GM19395 (cell line): Measurements from ENCODE around the gene KCNK5.

Source experiments
- ATAC-seq: cut with Tn5 transposase; IDR thresholded peaks from one replicate; pipeline ENCODE4 v1.9.1; 2021; ENCODE audit warnings: mild to moderate bottlenecking, moderate library complexity; ENCODE audit not compliant: unreplicated experiment

KCNK5 gene

DNA sequence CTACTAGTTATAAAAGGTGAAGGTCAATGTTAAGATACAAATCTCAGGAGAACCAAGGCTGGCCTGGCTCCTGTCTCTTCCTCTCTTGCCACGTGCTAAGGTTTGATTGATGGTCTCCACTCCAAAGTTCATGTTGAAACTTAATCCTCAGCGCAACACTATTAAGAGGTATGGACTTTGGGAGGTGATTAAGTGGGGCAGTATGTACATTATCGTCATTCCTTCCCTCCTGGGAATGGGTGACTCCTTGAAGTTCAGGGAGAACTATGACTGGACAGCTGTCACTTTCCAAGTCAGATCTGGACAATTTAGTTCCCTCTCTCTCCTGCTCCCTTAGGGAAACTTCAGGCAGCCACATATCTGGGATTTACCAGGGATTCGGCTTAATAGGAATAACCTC, 50.5 kb downstream of the KCNK5 start:
- ATAC-seq, result no peak

DNA sequence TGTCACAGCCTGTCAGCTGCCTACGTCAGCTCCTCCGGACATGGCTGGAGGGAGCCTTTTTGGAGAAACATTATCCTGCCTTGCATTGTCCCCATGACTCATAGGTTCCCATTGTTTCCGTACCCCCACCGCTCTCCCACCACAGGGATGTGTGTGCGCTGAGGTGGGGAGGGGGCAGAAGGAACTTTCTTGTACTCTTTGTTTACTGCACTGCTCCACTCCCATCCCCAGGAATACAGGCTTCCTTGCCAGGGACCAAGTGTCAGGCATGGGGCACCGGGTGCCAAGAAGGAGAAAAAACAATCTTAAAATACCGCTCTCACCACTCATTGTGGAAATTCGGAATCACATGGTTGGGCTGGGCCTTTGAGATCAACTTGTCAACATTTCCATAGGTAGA, 51.0 kb downstream of the KCNK5 start:
- no peak for ATAC-seq

DNA sequence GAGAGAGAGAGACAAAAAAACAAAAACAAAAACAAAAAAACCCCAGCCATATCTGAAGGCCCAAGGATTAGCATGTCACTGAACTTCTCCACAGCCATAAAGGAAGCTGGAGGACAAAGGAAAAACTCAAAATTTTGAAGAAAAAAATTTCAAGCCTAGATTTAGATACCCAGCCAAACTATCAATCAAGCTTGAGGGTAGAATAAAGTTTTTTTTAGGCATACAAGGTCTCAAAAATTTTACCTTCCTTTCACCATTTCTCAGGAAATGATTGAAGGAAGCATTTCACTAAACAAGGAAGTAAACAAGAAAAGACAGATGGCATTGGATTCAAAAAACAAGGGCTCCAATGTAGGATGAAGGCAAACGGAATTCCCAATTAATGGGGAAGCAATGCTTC, 52.1 kb downstream of the KCNK5 start:
- no peak for ATAC-seq

DNA sequence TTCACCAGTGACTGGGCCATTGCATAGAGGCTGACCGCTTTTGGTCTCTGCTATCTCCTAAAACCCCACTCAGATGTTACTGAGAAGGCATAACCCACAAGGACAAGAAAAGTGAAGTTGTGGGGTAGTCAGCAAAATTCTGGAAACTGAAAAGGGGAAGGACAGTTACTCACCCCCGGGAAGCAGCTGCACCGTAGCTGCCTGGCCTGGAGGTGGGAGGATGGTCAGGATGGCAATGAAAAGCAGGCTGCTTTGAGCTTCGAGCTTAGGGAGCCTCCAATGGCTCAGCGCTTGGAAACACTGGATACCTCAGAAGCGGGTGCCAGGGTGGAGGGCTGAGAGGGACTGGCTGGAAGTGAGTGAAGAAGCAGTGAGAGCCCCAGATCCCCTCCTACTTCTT, 56.0 kb downstream of the KCNK5 start:
- no peak for ATAC-seq

DNA sequence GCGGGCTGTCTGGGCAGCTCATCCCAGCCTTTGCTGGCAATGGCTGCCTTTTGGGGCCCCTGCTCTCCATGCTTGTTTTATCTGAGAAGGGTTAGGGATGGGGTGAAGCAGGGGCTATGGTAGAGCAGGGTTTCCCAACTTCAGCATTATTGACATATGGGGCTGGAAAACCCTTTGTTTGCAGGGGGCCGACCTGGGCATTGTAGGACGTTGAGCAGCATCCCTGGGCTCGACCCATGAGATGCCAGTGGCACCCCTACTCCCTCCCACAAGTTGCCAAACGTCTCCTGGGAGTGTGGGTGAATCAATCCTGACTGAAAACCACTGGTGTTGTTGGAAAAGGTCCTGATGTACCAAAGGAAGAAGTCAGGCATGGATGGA, 56.9 kb downstream of the KCNK5 start:
- ATAC-seq, result no peak

DNA sequence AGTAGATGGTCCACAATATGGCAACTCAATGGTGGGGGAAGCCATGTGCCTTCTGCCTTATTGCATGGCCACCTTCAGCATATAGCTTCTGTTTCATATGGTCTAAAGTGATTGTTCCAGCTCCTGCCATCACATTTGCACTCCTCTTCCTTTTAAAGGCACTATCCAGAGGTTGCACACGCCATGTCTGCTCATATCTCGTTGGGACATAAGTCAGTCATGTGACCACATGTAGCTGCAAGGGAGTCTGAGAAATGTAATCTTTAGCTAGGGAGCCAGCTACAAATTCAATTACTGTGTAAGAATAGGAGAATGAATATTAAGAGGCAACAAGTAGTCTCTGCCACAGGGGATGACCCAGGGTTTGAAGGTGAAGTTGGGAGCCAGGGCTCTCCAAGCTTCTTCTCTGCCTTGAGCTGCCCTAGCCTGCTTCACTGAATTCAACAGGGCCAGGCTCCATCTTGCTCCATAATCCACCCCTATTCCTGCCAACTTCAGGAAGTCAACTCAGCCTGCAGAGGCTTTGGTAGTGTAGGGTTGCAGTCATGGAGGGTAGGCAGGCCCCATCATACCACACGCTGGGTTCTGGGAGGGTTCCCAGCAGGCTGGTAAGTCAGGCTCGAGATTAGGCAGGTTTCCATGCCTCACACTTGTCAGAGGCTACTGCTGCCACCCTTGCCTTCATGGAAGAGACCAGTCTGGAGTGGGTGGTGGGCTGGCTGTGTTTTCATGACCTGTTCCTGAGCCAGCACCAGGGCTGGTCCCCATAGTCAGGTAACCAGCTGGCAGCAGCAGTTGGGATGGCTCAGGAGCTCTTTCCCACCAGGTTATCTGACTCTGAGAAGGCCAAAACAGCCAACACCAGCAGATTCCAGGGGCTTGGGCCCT, 57.5 kb downstream of the KCNK5 start:
- ATAC-seq, result no peak

DNA sequence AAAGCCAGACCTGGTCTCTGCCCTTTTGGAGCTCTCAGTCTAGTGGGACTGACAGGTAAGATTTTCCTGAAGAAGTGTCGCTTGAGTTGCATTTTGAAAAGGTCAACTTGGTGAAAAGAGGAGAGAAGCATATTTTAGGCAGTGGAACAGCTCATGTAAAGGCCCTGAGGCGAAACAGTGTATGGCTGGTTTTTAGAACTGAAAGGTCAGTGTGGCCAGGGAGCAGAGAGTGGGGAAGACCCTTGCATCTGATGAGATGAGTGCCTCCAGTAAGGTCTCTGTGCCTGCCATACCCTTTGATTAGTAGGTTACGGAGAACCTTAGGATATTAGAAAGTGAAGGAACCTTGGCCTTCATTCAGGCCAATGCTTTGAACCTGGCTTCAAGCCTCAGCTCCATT, 58.4 kb downstream of the KCNK5 start:
- ATAC-seq, result no peak

DNA sequence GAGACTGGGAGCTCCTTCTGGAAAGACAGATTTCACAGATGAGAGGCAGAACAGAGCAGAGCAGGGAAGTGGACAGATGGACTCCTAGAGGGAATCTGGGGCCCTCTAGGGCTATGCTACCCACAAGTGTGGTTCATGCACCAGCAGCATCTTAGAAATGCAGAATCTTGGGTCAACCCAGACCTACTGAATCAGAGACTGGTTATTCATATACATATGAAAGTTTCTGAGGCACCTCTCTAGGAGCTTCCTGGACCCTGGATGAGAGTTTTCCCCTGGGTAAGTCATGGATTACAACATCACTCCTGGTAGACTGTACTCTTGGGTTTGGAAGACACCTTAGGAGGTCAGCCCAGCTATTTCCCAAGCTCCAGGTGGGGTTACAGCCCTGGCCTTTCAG, 58.9 kb downstream of the KCNK5 start:
- ATAC-seq, result no peak

DNA sequence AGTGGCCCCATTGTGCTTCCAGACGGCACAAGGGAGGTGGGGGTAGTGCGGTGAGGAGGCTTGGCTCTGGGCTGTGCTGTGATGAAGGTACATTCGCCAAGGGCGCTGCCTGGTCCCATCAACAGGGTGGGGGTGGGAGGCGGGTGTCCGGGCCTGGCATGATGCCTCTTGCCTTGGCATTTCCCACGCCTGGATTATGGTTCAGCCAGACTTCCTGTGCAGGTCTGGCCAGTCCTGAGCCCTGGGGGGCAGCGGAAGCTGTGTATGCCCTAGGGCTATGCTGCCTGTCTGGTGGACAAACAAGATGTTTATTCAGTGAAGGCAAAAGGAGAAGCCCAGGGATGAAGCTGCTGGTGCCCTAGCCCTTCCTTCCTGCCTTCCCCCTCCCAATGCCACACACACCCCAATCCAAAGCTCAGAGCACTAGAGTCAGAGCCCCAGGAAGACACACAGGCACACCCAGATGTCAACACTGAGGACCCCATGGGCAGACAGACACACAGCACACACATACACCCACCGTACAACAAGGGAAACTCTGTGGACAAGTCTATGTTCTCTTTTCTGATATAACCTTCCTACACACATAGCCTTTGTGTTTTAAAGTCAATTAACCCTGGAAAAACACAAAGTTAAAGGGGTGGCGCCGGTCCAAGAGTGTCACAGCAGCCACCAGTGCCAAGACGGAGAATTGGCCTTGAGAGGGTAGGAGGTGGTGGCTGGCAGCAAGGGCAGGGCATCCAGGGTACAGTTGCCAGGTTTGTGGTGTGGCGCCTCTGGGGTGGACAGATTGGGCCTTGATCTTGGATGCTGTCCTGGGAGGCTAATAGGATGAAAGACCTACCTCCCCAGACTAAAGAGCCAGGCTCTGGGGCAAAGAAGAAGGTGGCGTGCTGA, 59.6 kb downstream of the KCNK5 start:
- ATAC-seq, result no peak

DNA sequence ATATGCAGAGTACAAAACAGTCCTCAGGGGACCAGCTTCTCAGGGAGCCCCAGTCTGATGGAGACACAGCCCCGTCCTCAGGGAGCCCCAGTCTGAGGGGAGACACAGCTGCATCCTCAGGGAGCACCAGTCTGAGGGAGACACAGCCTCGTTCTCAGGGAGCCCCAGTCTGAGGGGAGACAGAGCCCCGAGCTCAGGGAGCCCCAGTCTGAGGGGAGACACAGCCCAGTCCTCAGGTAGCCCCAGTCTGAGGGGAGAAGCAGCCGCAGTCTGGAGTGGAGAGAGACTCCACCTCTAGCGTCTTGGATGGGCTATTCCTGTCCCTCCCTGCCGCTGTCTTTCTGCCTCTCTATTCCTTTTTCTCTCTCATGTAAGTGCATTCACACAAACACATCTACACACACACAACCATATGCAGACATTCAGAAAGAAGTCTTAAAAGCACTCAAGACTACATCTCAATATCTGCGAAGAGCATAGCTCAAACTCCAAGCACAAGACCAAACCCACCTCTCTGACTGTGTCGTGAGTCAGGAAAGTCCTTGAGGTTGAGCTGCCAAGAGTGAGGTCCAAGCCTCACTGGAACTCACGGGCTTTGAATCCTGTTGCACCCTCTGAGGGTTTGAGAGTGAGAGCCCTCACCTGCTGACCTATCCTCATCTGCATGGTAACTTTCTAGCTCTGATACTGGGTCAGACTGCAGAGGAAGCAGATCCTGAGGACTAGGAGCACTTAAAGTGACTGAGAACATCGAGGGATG, 61.2 kb downstream of the KCNK5 start:
- ATAC-seq, result no peak

DNA sequence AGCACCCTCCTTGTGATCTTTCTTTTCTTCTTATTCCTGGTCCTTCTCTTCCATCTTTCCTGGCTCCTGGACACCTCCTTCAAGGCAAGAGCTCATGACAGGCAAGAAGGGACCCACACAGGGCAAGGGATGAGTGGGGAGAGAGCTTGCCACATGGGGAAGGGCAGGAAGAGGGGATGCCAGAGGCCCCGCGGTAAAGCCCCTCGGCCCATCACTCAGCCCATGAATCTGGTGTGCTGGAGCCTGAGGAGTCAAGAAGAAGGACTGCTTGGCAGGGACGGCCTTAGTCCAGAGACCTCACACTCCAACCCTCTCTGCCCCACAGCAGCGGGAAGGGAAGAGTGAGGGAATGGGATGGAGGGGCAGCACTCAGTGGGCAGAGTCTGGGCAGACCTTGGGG, 62.0 kb downstream of the KCNK5 start:
- ATAC-seq, result no peak

DNA sequence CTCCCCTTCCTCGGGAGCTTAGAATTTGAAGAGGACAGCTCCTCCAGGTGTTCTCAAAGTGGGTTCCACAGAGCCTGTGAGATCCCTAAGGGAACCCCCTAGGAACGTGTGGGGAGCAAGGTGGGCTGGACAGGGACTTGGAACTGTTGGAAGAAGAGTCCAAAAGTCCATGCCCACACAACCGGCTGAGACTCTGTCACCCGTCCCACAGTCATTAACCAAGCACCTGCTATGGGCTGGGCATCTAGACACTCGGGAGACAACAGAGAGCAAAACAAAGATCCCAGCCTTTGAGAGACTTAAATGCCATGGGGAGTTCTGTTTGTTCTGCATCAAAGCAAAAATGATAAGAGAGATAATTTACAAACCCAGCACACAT, 62.4 kb downstream of the KCNK5 start:
- ATAC-seq, result no peak

DNA sequence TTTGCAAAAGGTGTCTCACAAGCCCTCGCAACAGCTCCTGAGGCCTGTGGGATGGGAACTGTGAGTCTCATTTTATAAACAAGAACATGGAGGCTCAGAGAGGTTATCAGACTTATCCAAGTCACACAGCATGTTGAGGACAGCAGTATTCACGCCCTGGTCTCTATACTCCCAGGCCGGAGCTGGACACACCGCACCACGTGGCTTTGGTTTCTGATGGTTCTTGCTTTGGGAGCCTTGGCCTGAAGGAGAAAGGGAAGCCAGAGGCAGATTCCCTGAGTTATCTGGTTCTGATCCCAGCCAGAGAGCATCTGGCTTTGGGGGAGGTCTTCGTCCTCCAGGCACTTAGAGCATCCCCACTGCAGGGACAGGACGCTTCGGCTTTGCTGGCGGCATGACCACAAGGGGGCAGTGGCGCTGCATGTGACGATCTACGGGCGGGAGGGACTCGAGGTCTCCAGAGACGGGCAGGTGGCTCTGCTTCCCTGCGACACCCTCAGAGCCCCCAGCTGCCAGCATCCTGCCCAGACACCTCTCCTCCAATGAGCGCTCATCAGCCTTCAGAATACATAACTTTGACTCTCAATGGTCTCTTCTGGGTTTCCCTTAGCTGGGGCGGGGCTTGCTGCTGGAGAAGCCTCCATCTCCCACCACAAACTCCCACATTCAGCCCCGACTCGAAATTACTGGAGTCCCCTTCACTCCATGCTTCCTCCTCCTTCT, 62.9 kb downstream of the KCNK5 start:
- ATAC-seq, result peak; percentile 57

DNA sequence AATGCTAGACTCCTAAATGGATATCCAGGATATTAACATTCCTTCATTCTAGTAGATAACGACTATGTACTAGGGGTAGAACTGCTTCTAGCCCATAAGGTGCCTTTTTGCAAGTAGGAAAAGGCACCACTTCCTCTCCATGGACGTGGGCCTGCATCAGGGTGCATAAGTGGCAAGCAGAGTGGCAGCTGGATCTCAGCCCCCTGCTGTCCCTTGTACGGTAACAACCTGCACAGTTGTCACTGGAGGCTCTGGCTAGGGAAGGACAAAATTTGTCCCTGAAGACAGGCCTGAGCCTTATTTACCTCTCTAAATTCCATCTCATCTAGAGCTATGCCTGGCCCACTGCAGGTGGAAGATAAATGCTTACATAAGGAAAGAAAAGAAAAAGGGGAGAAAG, 71.8 kb downstream of the KCNK5 start:
- no peak for ATAC-seq

DNA sequence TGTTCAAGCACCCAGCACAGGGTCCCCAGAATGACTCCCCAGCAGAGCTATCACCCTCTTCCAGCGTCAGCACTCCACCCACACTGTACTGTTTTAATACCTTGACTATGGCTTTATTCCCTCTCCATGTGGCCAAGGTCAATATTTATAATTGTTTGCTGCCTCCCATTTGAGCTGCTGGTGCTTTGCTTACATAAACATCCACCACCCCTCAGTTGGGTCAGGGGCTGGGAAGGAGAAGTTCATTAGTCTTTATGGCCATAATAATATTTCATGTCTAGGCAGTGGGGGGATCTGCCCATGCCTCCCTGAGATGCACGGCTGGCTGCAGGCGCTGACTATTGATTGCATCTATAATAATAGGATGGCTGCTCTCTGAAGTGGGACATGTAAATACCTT, 72.5 kb downstream of the KCNK5 start:
- no peak for ATAC-seq

DNA sequence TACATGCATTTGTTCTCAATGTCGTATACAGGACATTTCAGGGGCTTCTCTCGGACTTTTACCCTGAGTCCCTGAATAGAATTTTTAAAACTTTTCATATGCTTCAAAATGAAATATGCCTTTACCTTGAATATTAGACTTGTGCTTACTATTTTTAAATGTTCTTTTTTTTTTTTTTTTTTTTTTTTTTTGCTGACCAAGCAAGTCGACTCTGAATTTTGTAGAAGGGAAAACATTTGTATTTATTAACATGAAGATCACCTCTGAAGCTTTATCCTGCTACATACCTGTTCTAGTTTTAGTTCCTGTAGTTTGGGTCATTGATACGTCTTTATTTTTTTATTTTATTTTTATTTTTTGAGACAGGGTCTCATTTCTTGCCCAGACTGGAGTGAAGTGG, 74.6 kb downstream of the KCNK5 start:
- no peak for ATAC-seq

DNA sequence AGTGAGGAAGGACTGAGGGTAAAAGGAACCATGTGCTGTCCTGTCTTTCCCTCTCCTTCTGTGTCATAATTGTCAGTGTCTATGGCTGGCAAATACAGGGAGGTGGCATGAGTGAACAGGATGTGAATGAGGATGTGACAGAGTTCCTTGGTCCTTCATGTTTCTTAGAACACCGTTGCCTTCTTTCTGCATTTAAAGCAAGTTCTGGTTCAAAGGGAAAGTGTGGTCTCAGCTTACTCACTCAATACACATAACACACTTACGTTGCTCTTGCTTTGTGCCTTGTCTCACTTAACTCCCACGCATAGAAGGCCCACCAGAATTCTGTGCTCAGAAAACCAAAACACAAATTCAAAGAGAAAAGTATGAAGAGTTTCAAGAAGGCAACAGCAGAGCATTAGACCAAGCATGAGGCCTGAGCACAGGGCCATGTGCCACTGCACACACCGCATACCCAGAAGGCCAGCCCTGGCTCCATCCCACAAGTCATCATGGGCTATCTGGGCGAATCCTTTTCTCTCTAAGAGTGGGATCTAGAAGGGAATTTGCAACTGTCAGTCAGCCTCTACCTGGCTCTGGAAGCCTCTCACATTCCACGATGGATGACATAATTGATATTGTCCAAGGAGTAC, 75.4 kb downstream of the KCNK5 start:
- no peak for ATAC-seq

DNA sequence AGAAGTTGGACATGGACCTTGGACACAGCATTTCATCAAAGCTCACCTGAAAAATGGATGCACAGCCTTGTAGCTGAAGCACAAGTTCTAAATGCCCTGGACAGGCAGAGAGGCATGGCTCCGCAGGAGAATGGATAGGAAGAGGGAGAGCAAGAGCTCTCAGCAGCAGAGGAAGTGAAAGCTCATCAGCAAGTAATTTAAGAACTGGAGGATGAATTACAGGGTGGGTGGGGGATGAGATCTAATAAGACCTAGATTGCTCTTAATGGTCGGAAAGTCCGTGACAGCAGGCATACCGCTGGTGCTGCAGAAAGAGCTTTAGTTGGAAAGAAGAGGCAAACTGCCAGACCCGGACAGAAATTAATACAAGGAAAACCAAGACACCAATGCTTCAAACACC, 77.0 kb downstream of the KCNK5 start:
- no peak for ATAC-seq

DNA sequence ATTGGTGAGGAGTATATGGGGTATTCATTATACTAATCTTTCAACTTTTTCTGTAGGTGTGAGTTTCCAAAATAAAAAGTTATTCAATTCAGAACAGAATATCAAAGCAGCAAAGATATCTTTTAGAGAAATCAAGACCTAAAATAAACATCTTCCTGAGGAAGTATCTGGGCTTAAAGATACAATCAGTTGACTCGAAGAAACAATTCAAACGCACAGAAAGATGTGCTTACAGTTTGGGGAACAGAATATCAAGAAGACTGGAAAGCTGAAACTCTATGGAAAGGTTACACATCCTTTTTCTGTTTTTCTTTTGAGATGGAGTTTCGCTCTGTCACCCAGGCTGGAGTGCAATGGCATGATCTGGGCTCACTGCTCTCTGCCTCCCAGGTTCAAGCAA, 78.1 kb downstream of the KCNK5 start:
- ATAC-seq, result no peak

DNA sequence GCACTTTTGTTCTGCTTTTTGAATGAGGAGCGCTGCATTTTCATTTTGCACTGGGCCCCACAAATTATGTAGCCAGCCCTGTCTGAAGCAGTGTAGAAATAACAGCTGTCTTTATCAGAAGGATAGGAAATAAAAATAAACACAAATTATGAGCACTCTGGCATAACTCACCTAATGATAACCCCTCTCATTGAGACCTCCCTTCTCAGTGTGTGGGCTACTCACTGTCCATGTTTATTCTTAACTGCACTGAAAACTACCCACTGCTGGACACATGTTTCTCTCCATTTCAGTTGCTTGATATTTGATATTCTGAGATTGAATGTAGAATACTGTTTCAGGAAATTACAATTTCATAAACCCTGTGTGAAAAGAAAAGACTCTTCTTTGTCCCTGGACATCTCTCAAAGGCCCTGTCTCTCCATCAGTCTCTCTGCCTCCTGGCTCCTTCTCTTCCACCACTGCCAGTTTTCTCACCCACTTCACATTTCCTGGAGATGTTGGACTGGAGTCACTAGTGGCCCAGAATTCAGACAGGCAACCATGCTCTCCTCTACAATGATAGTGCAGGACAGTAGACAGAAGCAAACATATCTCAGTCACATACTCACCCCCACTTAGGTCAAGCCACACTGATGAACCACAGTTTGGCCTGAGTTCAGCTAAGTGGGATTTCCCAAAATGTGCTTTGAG, 84.6 kb downstream of the KCNK5 start:
- ATAC-seq, result no peak
